Keratinocyte (primary cell): Measurements from ENCODE around the gene PTPRN2. TPM values are rescaled to one million over a fixed set of nuclear protein-coding genes. Genes with fewer than 3 reads are reported as not detected.

Experiments
- DNase-seq: peaks from one replicate; pipeline ENCODE4 v3.0.0-alpha.2; 2011; ENCODE audit warnings: low read depth, missing footprints, low spot score
- FAIRE-seq: peaks from 2 replicates; lab custom pipeline; 2011; peaks lifted over from hg19 to GRCh38; lab: Jason Lieb, UNC
- H2AFZ ChIP-seq: 2 replicates; pipeline ENCODE4 v1.6.0; 2012; ENCODE audit warnings: low read length, control low read depth, inconsistent platforms; ENCODE audit not compliant: control insufficient read depth
- H3K27ac ChIP-seq: 2 replicates; pipeline ENCODE4 v1.5.1; 2011; ENCODE audit warnings: low read length; ENCODE audit not compliant: control insufficient read depth, insufficient read depth
- H3K27me3 ChIP-seq: 3 replicates; pipeline ENCODE4 v1.6.0; 2011; ENCODE audit warnings: low read length; ENCODE audit not compliant: control insufficient read depth, insufficient read depth; ENCODE audit errors: extremely low read depth
- H3K36me3 ChIP-seq, 2 experiments: 2 replicates in 1 of 2; 3 replicates in 1 of 2; pipeline ENCODE4 v1.5.1; 2011; ENCODE audit warnings: low read length in 2 of 2, mild to moderate bottlenecking in 1 of 2; ENCODE audit not compliant: control insufficient read depth in 2 of 2, insufficient read depth in 2 of 2; ENCODE audit errors: extremely low read depth in 1 of 2
- H3K4me1 ChIP-seq: 3 replicates; pipeline ENCODE4 v1.5.1; 2011; ENCODE audit warnings: low read length; ENCODE audit not compliant: control insufficient read depth, insufficient read depth; ENCODE audit errors: extremely low read depth
- H3K4me2 ChIP-seq: 3 replicates; pipeline ENCODE4 v1.6.0; 2011; ENCODE audit warnings: low read depth, low read length; ENCODE audit not compliant: control insufficient read depth, insufficient read depth; ENCODE audit errors: extremely low read depth
- H3K4me3 ChIP-seq, 3 experiments: fragments of 200-600 bp in 1 of 3; sonication (generic) in 1 of 3; 2 replicates in 2 of 3; 3 replicates in 1 of 3; pipeline ENCODE4 v1.5.1; 2011 to 2016; ENCODE audit warnings: low read length in 3 of 3, mild to moderate bottlenecking in 3 of 3, control low read depth in 2 of 3, inconsistent platforms in 1 of 3, low read depth in 1 of 3, mixed read lengths in 1 of 3, mixed run types in 1 of 3, moderate library complexity in 1 of 3; ENCODE audit not compliant: control insufficient read depth in 2 of 3, insufficient read depth in 2 of 3; ENCODE audit errors: extremely low read depth in 1 of 3
- H3K79me2 ChIP-seq: 2 replicates; pipeline ENCODE4 v1.6.0; 2012; ENCODE audit warnings: low read length; ENCODE audit not compliant: control insufficient read depth, insufficient read depth
- H3K9ac ChIP-seq: 3 replicates; pipeline ENCODE4 v1.6.0; 2011; ENCODE audit warnings: low read length; ENCODE audit not compliant: control insufficient read depth, insufficient read depth; ENCODE audit errors: extremely low read depth
- H3K9me1 ChIP-seq: 3 replicates; pipeline ENCODE4 v1.6.0; 2011; ENCODE audit warnings: low read length; ENCODE audit not compliant: control insufficient read depth, insufficient read depth; ENCODE audit errors: extremely low read depth
- H3K9me3 ChIP-seq: 2 replicates; pipeline ENCODE4 v1.5.1; 2012; ENCODE audit warnings: low read depth, low read length; ENCODE audit not compliant: control insufficient read depth
- H4K20me1 ChIP-seq: 3 replicates; pipeline ENCODE4 v1.6.0; 2011; ENCODE audit warnings: low read length; ENCODE audit not compliant: control insufficient read depth, insufficient read depth; ENCODE audit errors: extremely low read depth
- EZH2 ChIP-seq: IDR thresholded peaks from one replicate; pipeline ENCODE4 v1.6.1; 2012; ENCODE audit warnings: inconsistent platforms, mild to moderate bottlenecking, low read length, moderate library complexity
- dilution Hi-C: fragments of 300-500 bp; cut with MboI; formaldehyde crosslinking; loops from one replicate; pipeline ENCODE4 v1.7.0; 2020; ENCODE audit warnings: low sequenced_read_pairs; ENCODE audit not compliant: extremely low pct_ligation_motif_present
- polyA plus RNA-seq, 5 experiments: library from polyadenylated mRNA; depleted of rRNA in 3 of 5; stranded (reverse) in 3 of 5; stranded (forward) in 1 of 5; unstranded in 1 of 5; fragments of >200 nt; gene quantifications; 1 replicate in 1 of 5; 2 replicates in 3 of 5; 3 replicates in 1 of 5; pipeline versions ENCODE4 v1.2.1 to v1.2.3, GENCODE V29; 2011 to 2012; ENCODE audit warnings: missing spikeins in 2 of 5, low read depth in 1 of 5, low replicate concordance in 1 of 5
- TF ChIP-seq, protein P1 (sequence below), 3 experiments: IDR thresholded peaks in 1 of 3; conservative IDR thresholded peaks in 1 of 3; optimal IDR thresholded peaks in 1 of 3; 2 replicates in 2 of 3; 3 replicates in 1 of 3; pipeline versions ENCODE3 to v1.5.1; 2011; ENCODE audit warnings: low read length in 3 of 3, mild to moderate bottlenecking in 3 of 3, moderate library complexity in 2 of 3, control low read depth in 1 of 3, inconsistent platforms in 1 of 3; ENCODE audit not compliant: insufficient read depth in 2 of 3; ENCODE audit errors: extremely low read depth in 1 of 3

The PTPRN2 gene
- polyA plus RNA-seq, 1 donor (not counting 4 experiments of a cell fraction or from before 2014, with no cell fraction given), result not detected

DNA sequence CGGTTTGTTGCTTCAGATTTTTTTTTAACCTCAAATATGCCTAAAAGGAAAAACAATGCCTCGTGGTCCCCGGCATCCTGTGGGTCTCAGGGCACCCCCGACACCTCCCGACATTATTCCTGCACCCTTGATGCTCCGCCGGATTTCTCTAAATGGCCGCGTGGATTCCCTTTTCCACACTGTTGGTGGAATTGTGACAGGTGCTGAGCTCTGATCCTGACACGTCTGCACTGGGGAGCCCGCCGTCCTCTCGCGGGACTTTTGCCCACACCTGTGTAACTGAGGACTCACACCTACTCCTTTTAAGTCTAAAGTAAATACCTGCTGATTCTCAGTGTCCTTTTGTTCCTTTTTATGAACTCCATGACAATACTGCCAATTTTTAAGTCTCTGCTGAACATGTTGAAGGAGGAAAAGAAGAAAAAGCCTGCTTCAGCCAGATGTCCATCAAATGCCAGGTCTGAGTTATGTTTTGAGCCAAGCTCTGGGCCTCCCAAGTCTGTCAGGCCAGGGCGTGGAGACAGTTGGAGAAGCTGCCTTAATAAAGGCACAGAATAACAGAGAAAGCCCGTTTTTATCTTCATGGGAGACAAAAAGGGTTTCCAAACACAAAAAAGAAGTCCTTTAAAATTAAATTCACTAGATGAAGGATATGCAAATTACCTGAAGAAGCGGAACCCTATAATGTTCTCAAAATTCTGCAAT lies 682.6 kb downstream of the PTPRN2 start:
- H3K9me3 ChIP-seq, result peaks cover 12% of the 10 kb centered on the region

DNA sequence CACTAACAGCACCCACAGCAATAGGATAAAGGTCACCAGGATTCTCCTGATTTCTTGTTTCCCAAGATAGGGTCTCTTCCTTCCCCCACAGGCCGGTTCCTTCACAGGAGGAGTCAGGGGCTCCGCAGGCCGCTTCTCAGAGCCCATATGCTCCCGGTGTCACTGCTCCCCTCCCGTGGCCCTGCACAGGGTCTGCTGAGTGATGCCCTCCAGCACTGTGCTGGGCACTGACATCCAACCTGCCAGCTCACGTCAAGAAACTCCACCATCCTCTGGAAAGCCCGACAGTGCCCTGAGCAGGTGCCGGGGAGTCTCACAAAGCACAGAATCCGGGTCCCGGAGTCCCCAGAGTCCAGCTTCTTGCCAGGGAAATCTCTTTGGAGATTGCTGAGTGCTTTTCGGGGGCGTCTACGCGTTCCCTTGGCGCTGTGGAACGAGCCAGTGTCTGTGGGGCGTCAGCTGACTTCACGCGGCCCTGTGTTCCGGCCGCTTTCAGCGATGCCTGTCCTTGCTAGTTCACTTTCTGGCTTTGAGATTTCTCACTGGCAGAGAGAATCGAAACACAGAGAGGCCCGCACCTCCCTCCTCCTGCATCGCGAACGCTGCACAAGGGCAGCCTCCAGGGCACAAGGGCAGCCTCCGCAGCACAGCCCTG lies 683.3 kb downstream of the PTPRN2 start:
- Histone ChIP-seq H4K20me1 (no peaks in the 10 kb centered on the region), H3K36me3 (no peaks in the 10 kb centered on the region), H3K79me2 (no peaks in the 10 kb centered on the region), H3K9me3 (peaks cover 10% of the 10 kb centered on the region), H3K4me2 (no peak overlapping the region), H3K4me1 (no peaks in the 10 kb centered on the region), H3K9ac (no peak overlapping the region), H3K27me3 (no peaks in the 10 kb centered on the region), H3K4me3 (no peak overlapping the region), H2AFZ (no peak overlapping the region), H3K27ac (no peak overlapping the region), H3K9me1 (no peaks in the 10 kb centered on the region)
- FAIRE-seq, result no peak
- TF ChIP-seq EZH2, result no peak
- TF ChIP-seq, protein P1, sequence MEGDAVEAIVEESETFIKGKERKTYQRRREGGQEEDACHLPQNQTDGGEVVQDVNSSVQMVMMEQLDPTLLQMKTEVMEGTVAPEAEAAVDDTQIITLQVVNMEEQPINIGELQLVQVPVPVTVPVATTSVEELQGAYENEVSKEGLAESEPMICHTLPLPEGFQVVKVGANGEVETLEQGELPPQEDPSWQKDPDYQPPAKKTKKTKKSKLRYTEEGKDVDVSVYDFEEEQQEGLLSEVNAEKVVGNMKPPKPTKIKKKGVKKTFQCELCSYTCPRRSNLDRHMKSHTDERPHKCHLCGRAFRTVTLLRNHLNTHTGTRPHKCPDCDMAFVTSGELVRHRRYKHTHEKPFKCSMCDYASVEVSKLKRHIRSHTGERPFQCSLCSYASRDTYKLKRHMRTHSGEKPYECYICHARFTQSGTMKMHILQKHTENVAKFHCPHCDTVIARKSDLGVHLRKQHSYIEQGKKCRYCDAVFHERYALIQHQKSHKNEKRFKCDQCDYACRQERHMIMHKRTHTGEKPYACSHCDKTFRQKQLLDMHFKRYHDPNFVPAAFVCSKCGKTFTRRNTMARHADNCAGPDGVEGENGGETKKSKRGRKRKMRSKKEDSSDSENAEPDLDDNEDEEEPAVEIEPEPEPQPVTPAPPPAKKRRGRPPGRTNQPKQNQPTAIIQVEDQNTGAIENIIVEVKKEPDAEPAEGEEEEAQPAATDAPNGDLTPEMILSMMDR (optimal IDR thresholded peaks at IDR 0.05 in 1 of 3, IDR thresholded peaks at IDR 0.05 in 1 of 3, conservative IDR thresholded peaks at IDR 0.05 in 1 of 3; ENCODE audit: extremely low read depth in 1 of 3, insufficient read depth in 2 of 3, low read length in 3 of 3), result no peak
- dilution Hi-C loops, result no loop called here
- DNase-seq, result no peak

More for the DNA sequence above, 682.6 kb downstream of the PTPRN2 start:
- no peak overlapping the region for H3K9ac ChIP-seq
- TF ChIP-seq EZH2, result no peak
- TF ChIP-seq, protein P1 (optimal IDR thresholded peaks at IDR 0.05 in 1 of 3, IDR thresholded peaks at IDR 0.05 in 1 of 3, conservative IDR thresholded peaks at IDR 0.05 in 1 of 3; ENCODE audit: extremely low read depth in 1 of 3, insufficient read depth in 2 of 3, low read length in 3 of 3), result no peak
- no peaks in the 10 kb centered on the region for H4K20me1 ChIP-seq
- dilution Hi-C loops, result no loop called here
- H3K9me1 ChIP-seq, result no peaks in the 10 kb centered on the region
- no peak overlapping the region for H3K27ac ChIP-seq
- no peaks in the 10 kb centered on the region for H3K27me3 ChIP-seq
- DNase-seq (no peak), FAIRE-seq (no peak)
- no peaks in the 10 kb centered on the region for H3K4me1 ChIP-seq
- H3K4me3 ChIP-seq, result no peak overlapping the region
- no peak overlapping the region for H2AFZ ChIP-seq
- no peaks in the 10 kb centered on the region for H3K36me3 ChIP-seq
- no peak overlapping the region for H3K4me2 ChIP-seq
- no peaks in the 10 kb centered on the region for H3K79me2 ChIP-seq
